Measurements from ENCODE around the gene ITLN1.
A peak's percentile ranks its signal among the peaks of the same experiment; 100 is the strongest.

The ITLN1 gene

DNA sequence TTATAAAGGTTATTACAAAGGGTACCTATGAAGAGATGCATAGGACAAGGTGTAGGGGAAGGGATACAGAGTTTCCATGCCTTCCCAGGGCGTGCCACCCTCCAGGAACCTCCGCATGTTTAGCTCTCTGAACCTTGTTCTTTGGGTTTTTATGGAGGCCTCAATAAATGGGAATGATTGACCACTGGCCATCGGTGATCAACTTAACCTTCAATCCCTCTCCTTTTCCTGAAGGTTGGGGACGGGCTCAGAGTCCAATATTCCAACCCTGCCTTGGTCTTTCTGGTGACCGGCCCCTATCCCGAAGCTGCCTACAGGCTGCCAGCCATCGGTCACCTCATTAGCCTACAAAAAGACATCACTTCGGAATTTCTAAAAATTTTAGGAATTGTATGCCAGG, 34.0 kb downstream of the ITLN1 start:
- POLR2A ChIA-PET: interaction anchor here (1.8 kb wide), 1 partner anchor 11 kb away, joined by 7 read pairs; the partner anchor contains the start of gene CD244
- Histone ChIP-seq H3K4me3 (ENCODE audit: control insufficient read depth in 1 of 7, extremely low read depth in 1 of 7, insufficient read depth in 4 of 7, low read depth in 2 of 7, low read length in 6 of 7) (no peak overlapping the region), H3K4me1 (ENCODE audit: control extremely low read depth in 1 of 4, control insufficient read depth in 4 of 4, insufficient read depth in 4 of 4, low read length in 3 of 4) (peaks cover 10 to 44% (median 24%) of the 10 kb centered on the region in 4 experiments), H3K27ac (ENCODE audit: insufficient read depth in 1 of 2, low read depth in 1 of 2, low read length in 2 of 2, poor library complexity in 1 of 2, severe bottlenecking in 2 of 2) (no peak overlapping the region), H3K27me3 (replicated peaks in 2 of 5; ENCODE audit: control insufficient read depth in 4 of 5, insufficient read depth in 5 of 5, low read length in 4 of 5) (no peaks in the 10 kb centered on the region), H3K9me3 (ENCODE audit: control extremely low read depth in 1 of 5, control insufficient read depth in 4 of 5, insufficient read depth in 2 of 5, low read depth in 1 of 5, low read length in 4 of 5) (peaks cover 0 to 2% (median 0%) of the 10 kb centered on the region in 5 experiments), H3K36me3 (ENCODE audit: control insufficient read depth in 4 of 4, insufficient read depth in 4 of 4, low read length in 3 of 4) (peaks cover 2 to 28% (median 19%) of the 10 kb centered on the region in 4 experiments)
- WGBS (ENCODE audit: insufficient coverage): 97% methylated on average over 4 of the region's 8 CpGs
- DNase-seq: no peak
- CTCF ChIA-PET: interaction anchor here (1.7 to 21.5 kb wide), 4 partner anchors 5 to 103 kb away, joined by 7 to 385 read pairs (median 200); partner anchors contain the start of genes CD244 and ITLN2

DNA sequence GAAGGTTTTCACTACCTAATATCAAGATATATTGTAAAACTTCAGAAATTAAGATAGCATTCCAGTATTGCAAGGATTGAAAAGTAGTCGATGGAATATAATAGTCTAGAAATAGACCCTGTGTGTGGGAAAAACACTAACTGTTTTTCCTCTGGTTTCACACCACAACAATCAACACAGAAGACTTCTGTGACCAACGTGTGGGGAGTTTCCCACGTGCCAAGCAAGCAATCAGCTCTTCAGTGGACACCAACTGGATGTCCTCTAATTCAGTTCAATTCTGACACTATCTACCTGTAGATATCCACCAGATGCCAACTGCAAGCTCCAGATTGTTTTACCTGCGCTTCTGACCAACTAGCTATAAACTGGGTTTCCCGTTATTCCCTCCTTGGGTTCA, 34.4 kb downstream of the ITLN1 start:
- peak in 1 of 3 donors; percentile 42 for DNase-seq
- Histone ChIP-seq H3K4me3 (ENCODE audit: control insufficient read depth in 1 of 7, extremely low read depth in 1 of 7, insufficient read depth in 4 of 7, low read depth in 2 of 7, low read length in 6 of 7) (no peak overlapping the region), H3K4me1 (ENCODE audit: control extremely low read depth in 1 of 4, control insufficient read depth in 4 of 4, insufficient read depth in 4 of 4, low read length in 3 of 4) (peaks cover 10 to 42% (median 20%) of the 10 kb centered on the region in 4 experiments), H3K27ac (ENCODE audit: insufficient read depth in 1 of 2, low read depth in 1 of 2, low read length in 2 of 2, poor library complexity in 1 of 2, severe bottlenecking in 2 of 2) (peak overlapping the region in 1 of 2 experiments; percentile 20), H3K36me3 (ENCODE audit: control insufficient read depth in 4 of 4, insufficient read depth in 4 of 4, low read length in 3 of 4) (peaks cover 4 to 28% (median 19%) of the 10 kb centered on the region in 4 experiments), H3K9me3 (ENCODE audit: control extremely low read depth in 1 of 5, control insufficient read depth in 4 of 5, insufficient read depth in 2 of 5, low read depth in 1 of 5, low read length in 4 of 5) (peaks cover 0 to 2% (median 0%) of the 10 kb centered on the region in 5 experiments), H3K27me3 (replicated peaks in 2 of 5; ENCODE audit: control insufficient read depth in 4 of 5, insufficient read depth in 5 of 5, low read length in 4 of 5) (no peaks in the 10 kb centered on the region)
- ChIA-PET POLR2A (interaction anchor here (1.8 kb wide), 1 partner anchor 12 kb away, joined by 7 read pairs; the partner anchor contains the start of gene CD244), CTCF (interaction anchor here (1.7 to 21.5 kb wide), 4 partner anchors 5 to 104 kb away, joined by 7 to 385 read pairs (median 200); partner anchors contain the start of genes CD244 and ITLN2)
- 74% methylated on average over 2 of the region's 5 CpGs for WGBS (ENCODE audit: insufficient coverage)

DNA sequence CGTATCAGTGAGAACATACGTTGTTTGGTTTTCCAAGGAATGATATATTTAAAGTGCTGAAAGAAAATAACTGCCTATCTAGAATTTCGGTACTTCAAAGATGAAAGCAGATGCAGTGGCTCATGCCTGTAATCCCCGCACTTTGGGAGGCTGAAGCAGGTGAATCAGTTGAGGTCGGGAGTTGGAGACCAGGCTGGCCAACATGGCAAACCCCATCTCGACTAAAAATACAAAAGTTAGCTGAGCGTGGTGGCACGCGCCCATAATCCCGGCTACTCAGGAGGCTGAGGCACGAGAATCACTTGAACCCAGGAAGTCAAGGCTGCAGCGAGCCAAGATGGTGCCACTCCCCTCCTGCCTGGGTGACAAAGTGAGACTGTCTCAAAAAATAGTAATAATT, 38.7 kb downstream of the ITLN1 start:
- ChIA-PET CTCF (interaction anchor here (21.0 to 21.5 kb wide), 2 partner anchors 3 to 10 kb away, joined by 385 read pairs; partner anchors contain the start of gene CD244), POLR2A (interaction anchor here (4.5 kb wide), 1 partner anchor 16 kb away, joined by 16 read pairs; the partner anchor contains the start of gene CD244)
- Histone ChIP-seq H3K4me3 (ENCODE audit: control insufficient read depth in 1 of 7, extremely low read depth in 1 of 7, insufficient read depth in 4 of 7, low read depth in 2 of 7, low read length in 6 of 7) (no peak overlapping the region), H3K27ac (ENCODE audit: insufficient read depth in 1 of 2, low read depth in 1 of 2, low read length in 2 of 2, poor library complexity in 1 of 2, severe bottlenecking in 2 of 2) (no peak overlapping the region), H3K9me3 (ENCODE audit: control extremely low read depth in 1 of 5, control insufficient read depth in 4 of 5, insufficient read depth in 2 of 5, low read depth in 1 of 5, low read length in 4 of 5) (peaks cover 0 to 2% (median 0%) of the 10 kb centered on the region in 5 experiments), H3K4me1 (ENCODE audit: control extremely low read depth in 1 of 4, control insufficient read depth in 4 of 4, insufficient read depth in 4 of 4, low read length in 3 of 4) (peaks cover 28 to 60% (median 41%) of the 10 kb centered on the region in 4 experiments), H3K36me3 (ENCODE audit: control insufficient read depth in 4 of 4, insufficient read depth in 4 of 4, low read length in 3 of 4) (peaks cover 6 to 25% (median 18%) of the 10 kb centered on the region in 4 experiments), H3K27me3 (replicated peaks in 2 of 5; ENCODE audit: control insufficient read depth in 4 of 5, insufficient read depth in 5 of 5, low read length in 4 of 5) (no peaks in the 10 kb centered on the region)
- WGBS (ENCODE audit: insufficient coverage): 98% methylated on average over 9 of the region's 12 CpGs
- no peak for DNase-seq

DNA sequence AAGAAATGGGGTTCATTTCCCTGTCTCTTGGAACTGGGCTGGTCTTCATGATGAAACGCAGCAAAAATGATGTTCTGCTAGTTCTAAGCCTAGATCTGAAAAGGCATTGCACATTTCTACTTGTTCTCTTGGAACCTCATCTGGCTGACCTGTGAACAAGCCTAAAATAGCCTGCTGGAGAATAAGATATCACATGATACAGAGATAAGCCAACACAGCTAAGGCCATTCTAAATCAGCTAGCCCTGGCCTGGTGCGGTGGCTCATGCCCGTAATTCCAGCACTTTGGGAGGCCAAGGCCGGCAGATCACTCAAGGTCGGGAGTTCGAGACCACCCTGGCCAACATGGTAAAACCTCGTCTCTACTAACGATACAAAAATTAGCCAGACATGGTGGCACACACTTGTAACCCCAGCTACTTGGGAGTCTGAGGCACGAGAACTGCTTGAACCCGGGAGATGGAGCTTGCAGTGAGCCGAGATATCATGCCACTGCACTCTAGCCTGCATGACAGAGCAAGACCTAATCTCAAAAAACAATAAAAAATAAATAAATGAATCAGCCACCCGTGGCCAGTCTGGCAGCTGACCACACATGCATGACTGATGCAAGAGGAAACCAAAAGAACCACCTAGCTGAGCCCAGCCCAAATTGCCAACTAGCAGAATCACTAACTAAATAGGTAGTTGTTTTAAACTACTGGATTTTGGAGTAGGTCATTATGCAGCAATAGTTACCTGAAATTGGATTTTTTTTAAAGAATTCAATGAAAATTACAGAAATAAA, 40.3 kb downstream of the ITLN1 start:
- ChIA-PET POLR2A (interaction anchor here (4.5 kb wide), 1 partner anchor 18 kb away, joined by 16 read pairs; the partner anchor contains the start of gene CD244), CTCF (interaction anchor here (0.6 to 21.0 kb wide), 7 partner anchors 11 to 175 kb away, joined by 3 to 385 read pairs (median 3); partner anchors contain the start of gene CD244)
- no peaks in the 10 kb centered on the region for H3K27me3 ChIP-seq (replicated peaks in 2 of 5; ENCODE audit: control insufficient read depth in 4 of 5, insufficient read depth in 5 of 5, low read length in 4 of 5)
- peaks cover 8 to 34% (median 26%) of the 10 kb centered on the region in 4 experiments for H3K36me3 ChIP-seq (ENCODE audit: control insufficient read depth in 4 of 4, insufficient read depth in 4 of 4, low read length in 3 of 4)
- H3K27ac ChIP-seq (ENCODE audit: insufficient read depth in 1 of 2, low read depth in 1 of 2, low read length in 2 of 2, poor library complexity in 1 of 2, severe bottlenecking in 2 of 2): peak overlapping the region in 1 of 2 experiments; percentile 46
- H3K9me3 ChIP-seq (ENCODE audit: control extremely low read depth in 1 of 5, control insufficient read depth in 4 of 5, insufficient read depth in 2 of 5, low read depth in 1 of 5, low read length in 4 of 5): peaks cover 0 to 2% (median 0%) of the 10 kb centered on the region in 5 experiments
- WGBS (ENCODE audit: insufficient coverage): 87% methylated on average over 12 of the region's 12 CpGs
- DNase-seq: peak; percentile 66 to 86 (median 83)
- peak overlapping the region in 2 of 7 experiments; percentile 4 to 22 for H3K4me3 ChIP-seq (ENCODE audit: control insufficient read depth in 1 of 7, extremely low read depth in 1 of 7, insufficient read depth in 4 of 7, low read depth in 2 of 7, low read length in 6 of 7)
- peaks cover 33 to 68% (median 57%) of the 10 kb centered on the region in 4 experiments for H3K4me1 ChIP-seq (ENCODE audit: control extremely low read depth in 1 of 4, control insufficient read depth in 4 of 4, insufficient read depth in 4 of 4, low read length in 3 of 4)

GRCh38 chr1:160841079-160841478, 43.9 kb downstream of the ITLN1 start:
- H3K4me1 ChIP-seq (ENCODE audit: control extremely low read depth in 1 of 4, control insufficient read depth in 4 of 4, insufficient read depth in 4 of 4, low read length in 3 of 4): peaks cover 49 to 95% (median 89%) of the 10 kb centered on the region in 4 experiments
- CTCF ChIA-PET: interaction anchor here (1.0 to 21.0 kb wide), 7 partner anchors 10 to 111 kb away, joined by 3 to 385 read pairs (median 4); partner anchors contain the start of genes CD244 and ITLN1
- no peak overlapping the region for H3K4me3 ChIP-seq (ENCODE audit: control insufficient read depth in 1 of 7, extremely low read depth in 1 of 7, insufficient read depth in 4 of 7, low read depth in 2 of 7, low read length in 6 of 7)
- no peaks in the 10 kb centered on the region for H3K27me3 ChIP-seq (replicated peaks in 2 of 5; ENCODE audit: control insufficient read depth in 4 of 5, insufficient read depth in 5 of 5, low read length in 4 of 5)
- no peak for DNase-seq
- H3K36me3 ChIP-seq (ENCODE audit: control insufficient read depth in 4 of 4, insufficient read depth in 4 of 4, low read length in 3 of 4): peaks cover 8 to 27% (median 16%) of the 10 kb centered on the region in 4 experiments
- H3K9me3 ChIP-seq (ENCODE audit: control extremely low read depth in 1 of 5, control insufficient read depth in 4 of 5, insufficient read depth in 2 of 5, low read depth in 1 of 5, low read length in 4 of 5): no peaks in the 10 kb centered on the region
- WGBS (ENCODE audit: insufficient coverage): 97% methylated on average over 4 of the region's 4 CpGs
- POLR2A ChIA-PET: no interaction called here
- peak overlapping the region in 1 of 2 experiments; percentile 28 for H3K27ac ChIP-seq (ENCODE audit: insufficient read depth in 1 of 2, low read depth in 1 of 2, low read length in 2 of 2, poor library complexity in 1 of 2, severe bottlenecking in 2 of 2)

DNA sequence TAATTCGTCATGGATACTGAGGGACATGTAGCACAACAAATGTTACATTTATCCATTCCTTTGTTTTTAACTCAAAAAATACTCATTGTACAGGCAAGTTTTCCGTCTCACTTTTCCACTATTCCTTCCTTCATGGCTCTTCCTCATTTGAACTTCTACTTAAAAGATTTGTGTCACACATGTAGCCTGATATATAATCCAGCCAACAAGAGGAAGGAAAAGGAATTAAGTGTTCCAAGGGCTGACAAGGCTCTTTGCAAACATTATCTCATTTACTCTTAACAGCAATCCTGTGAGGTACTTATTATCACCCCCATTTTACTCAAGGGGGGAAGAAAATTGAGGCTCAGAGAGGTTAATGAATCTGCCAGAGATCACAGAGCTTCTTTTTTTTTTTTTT, 45.2 kb downstream of the ITLN1 start:
- H3K9me3 ChIP-seq (ENCODE audit: control extremely low read depth in 1 of 5, control insufficient read depth in 4 of 5, insufficient read depth in 2 of 5, low read depth in 1 of 5, low read length in 4 of 5): no peaks in the 10 kb centered on the region
- ChIA-PET POLR2A (interaction anchor here (0.5 kb wide), 1 partner anchor 22 kb away, joined by 4 read pairs; no protein-coding TSS in a partner anchor), CTCF (interaction anchor here (1.2 to 21.0 kb wide), 5 partner anchors 16 to 112 kb away, joined by 3 to 385 read pairs (median 14); partner anchors contain the start of genes CD244 and ITLN1)
- peaks cover 7 to 37% (median 17%) of the 10 kb centered on the region in 4 experiments for H3K36me3 ChIP-seq (ENCODE audit: control insufficient read depth in 4 of 4, insufficient read depth in 4 of 4, low read length in 3 of 4)
- H3K4me1 ChIP-seq (ENCODE audit: control extremely low read depth in 1 of 4, control insufficient read depth in 4 of 4, insufficient read depth in 4 of 4, low read length in 3 of 4): peaks cover 55 to 95% (median 93%) of the 10 kb centered on the region in 4 experiments
- H3K27me3 ChIP-seq (replicated peaks in 2 of 5; ENCODE audit: control insufficient read depth in 4 of 5, insufficient read depth in 5 of 5, low read length in 4 of 5): no peaks in the 10 kb centered on the region
- peak in 1 of 3 donors; percentile 31 for DNase-seq
- WGBS (ENCODE audit: insufficient coverage): 70% methylated on average over 2 of the region's 2 CpGs
- peak overlapping the region in 1 of 2 experiments; percentile 28 for H3K27ac ChIP-seq (ENCODE audit: insufficient read depth in 1 of 2, low read depth in 1 of 2, low read length in 2 of 2, poor library complexity in 1 of 2, severe bottlenecking in 2 of 2)
- no peak overlapping the region for H3K4me3 ChIP-seq (ENCODE audit: control insufficient read depth in 1 of 7, extremely low read depth in 1 of 7, insufficient read depth in 4 of 7, low read depth in 2 of 7, low read length in 6 of 7)

Measured in common myeloid progenitor, CD34-positive (primary cell).